Right lobe of liver (tissue), 6 donors: ENCODE measurements around the gene TSPAN10. TPM values are rescaled to one million over a fixed set of nuclear protein-coding genes. Genes with fewer than 3 reads are reported as not detected.

Source experiments
- ATAC-seq, 4 donors: fragments of 200-7000 bp; cut with Tn5 transposase; one replicate each; pipeline ENCODE4 v1.9.1; 2020; ENCODE audit warnings: mild to moderate bottlenecking in 4 of 4, moderate library complexity in 4 of 4
- DNase-seq, 3 donors: peaks; one replicate each; pipeline ENCODE4 v3.0.0-alpha.2; 2020
- H3K27ac ChIP-seq, 3 donors: fragments of 200-600 bp; one replicate each; pipeline ENCODE4 v1.8.0; 2022
- H3K27me3 ChIP-seq, 2 donors: fragments of 200-600 bp; one replicate each; pipeline ENCODE4 v1.8.0; 2022
- H3K36me3 ChIP-seq, 4 donors: fragments of 200-600 bp; sonication (generic) in 1 of 4; one replicate each; pipeline versions ENCODE4 v1.5.1 to v1.8.0; 2017 to 2022; ENCODE audit warnings: control low read depth in 1 of 4
- H3K4me1 ChIP-seq, 4 donors: fragments of 200-600 bp; sonication (generic) in 1 of 4; one replicate each; pipeline versions ENCODE4 v1.5.1 to v1.8.0; 2017 to 2022; ENCODE audit warnings: control low read depth in 1 of 4
- H3K4me3 ChIP-seq, 3 donors: fragments of 200-600 bp; one replicate each; pipeline ENCODE4 v1.8.0; 2022
- H3K9me3 ChIP-seq, 4 donors: fragments of 200-600 bp; sonication (generic) in 1 of 4; one replicate each; pipeline versions ENCODE4 v1.5.1 to v1.8.0; 2017 to 2022; ENCODE audit warnings: control low read depth in 1 of 4
- POLR2A ChIP-seq: fragments of 450-650 bp; IDR thresholded peaks from one replicate; pipeline ENCODE4 v1.6.1; 2017; ENCODE audit warnings: antibody characterized with exemption, mild to moderate bottlenecking
- WGBS: methylation state at CpG from one replicate; pipeline ENCODE4 v1.1.6; 2018; ENCODE audit warnings: low coverage, low lambda C conversion rate; ENCODE audit not compliant: insufficient coverage; ENCODE audit errors: missing lambda C conversion rate; 5-methylcytosine and 5-hydroxymethylcytosine counted together
- intact Hi-C, 2 donors: fragments of 100-400 bp; cut with DNase I; formaldehyde crosslinking; loops; one replicate each; pipeline versions ENCODE4 v1.11.2 to v1.14.1; 2022
- long read RNA-seq: library from polyadenylated mRNA; unstranded; transcript quantifications from one replicate; pipeline ENCODE4 v2.0.0, GENCODE V29; 2019
- total RNA-seq, 6 experiments: library from RNA; depleted of rRNA in 2 of 6; stranded (reverse); fragments of >200 nt in 2 of 6; fragmentation: NEBNext Ultra II Directional in 3 of 6; extraction: Animal tissue kit (Norgen Biotek cat#: 25700) in 3 of 6; gene quantifications; one replicate each; pipeline versions ENCODE4 v1.1.0 to v1.2.4, GENCODE V29; 2016 to 2023
- TF ChIP-seq, protein P1 (sequence below), 4 donors: fragments of 200-600 bp in 3 of 4; fragments of 450-650 bp in 1 of 4; IDR thresholded peaks; one replicate each; pipeline versions ENCODE4 v1.5.1 to v1.8.0; 2016 to 2022; ENCODE audit warnings: antibody characterized with exemption in 4 of 4, mild to moderate bottlenecking in 2 of 4
- donor health status: DM: no; HTN: yes; CAD: no.
- donor health status: DM: no; HTN: no; CAD: no.
- donor health status: DM: no; HTN: no; CAD: no.
- donor health status: DM: no; HTN: yes; CAD: no.
- donor health status: DM: no; HTN: yes; CAD: no.

TSPAN10 gene
- total RNA-seq = 1 to 10 TPM in 1 of 6 experiments, under 1 TPM in 5; 0.18 to 1.2 (median 0.62) TPM
- long read RNA-seq = 0 reads

DNA sequence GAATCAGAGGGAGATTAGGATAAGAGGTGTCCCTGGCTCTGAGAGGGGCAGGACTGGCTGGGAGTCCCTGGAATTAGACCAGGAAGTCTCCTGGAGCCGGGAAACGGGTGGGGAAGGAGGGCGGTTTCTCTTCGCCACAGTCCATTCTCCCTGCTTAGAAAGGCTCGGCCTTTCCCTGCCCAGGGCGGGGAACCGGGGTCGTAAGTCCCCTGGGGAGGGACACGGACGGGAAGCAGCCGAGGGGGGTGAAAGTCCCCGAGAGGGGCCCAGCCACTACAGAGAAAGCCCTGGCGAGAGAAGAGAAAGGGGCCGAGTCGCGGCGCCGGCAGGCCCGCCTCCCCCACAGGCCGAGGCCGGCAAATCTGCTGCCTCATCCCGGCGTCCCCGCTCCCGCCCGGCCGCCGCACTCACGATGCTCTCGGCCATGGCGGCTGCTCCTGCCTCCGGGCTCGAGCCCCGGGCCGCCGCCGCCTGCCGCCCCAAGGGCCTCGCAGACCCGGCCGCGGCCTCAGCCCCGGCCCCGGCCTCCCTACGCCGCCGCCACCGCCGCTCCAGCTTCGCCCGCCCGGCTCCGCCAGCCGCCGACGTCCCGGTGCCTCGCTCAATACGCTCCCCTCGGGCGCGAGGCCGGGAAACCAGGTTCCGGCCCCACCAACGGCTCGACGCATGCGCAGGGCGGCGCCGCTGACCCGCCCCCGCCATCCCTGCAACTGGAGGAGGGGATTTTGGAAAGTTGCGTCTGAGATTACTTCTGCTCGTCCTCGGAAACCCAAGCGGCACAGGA lies at the start of gene TSPAN10, which contains the start of gene NPLOC4:
TSPAN10 (plus strand) TSS at position 692 of the 784 bp plus-strand sequence. CDS start 5,217 bp downstream, outside the sequence.
NPLOC4 (minus strand) TSS at position 608 of the 784 bp plus-strand sequence; CDS start at position 426, 182 bp downstream.
- intact Hi-C loops = no loop called here
- Histone ChIP-seq H3K9me3 (no peaks in the 10 kb centered on the region), H3K27ac (peak within 1 kb of the TSS; percentile 73 to 86 (median 81)), H3K4me3 (peak within 1 kb of the TSS; percentile 74 to 97 (median 95)), H3K36me3 (no peaks in the 10 kb centered on the region), H3K4me1 (peaks cover 0 to 32% (median 11%) of the 10 kb centered on the region in 4 donors), H3K27me3 (no peaks in the 10 kb centered on the region)
- peak; percentile 95 for TF ChIP-seq POLR2A
- TF ChIP-seq, protein P1, sequence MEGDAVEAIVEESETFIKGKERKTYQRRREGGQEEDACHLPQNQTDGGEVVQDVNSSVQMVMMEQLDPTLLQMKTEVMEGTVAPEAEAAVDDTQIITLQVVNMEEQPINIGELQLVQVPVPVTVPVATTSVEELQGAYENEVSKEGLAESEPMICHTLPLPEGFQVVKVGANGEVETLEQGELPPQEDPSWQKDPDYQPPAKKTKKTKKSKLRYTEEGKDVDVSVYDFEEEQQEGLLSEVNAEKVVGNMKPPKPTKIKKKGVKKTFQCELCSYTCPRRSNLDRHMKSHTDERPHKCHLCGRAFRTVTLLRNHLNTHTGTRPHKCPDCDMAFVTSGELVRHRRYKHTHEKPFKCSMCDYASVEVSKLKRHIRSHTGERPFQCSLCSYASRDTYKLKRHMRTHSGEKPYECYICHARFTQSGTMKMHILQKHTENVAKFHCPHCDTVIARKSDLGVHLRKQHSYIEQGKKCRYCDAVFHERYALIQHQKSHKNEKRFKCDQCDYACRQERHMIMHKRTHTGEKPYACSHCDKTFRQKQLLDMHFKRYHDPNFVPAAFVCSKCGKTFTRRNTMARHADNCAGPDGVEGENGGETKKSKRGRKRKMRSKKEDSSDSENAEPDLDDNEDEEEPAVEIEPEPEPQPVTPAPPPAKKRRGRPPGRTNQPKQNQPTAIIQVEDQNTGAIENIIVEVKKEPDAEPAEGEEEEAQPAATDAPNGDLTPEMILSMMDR (IDR thresholded peaks at IDR 0.05) = no peak
- peak; percentile 86 to 92 (median 89) for ATAC-seq
- DNase-seq = peak; percentile 86 to 89 (median 88)
- WGBS = under 1% methylated on average over 19 of the region's 77 CpGs

DNA sequence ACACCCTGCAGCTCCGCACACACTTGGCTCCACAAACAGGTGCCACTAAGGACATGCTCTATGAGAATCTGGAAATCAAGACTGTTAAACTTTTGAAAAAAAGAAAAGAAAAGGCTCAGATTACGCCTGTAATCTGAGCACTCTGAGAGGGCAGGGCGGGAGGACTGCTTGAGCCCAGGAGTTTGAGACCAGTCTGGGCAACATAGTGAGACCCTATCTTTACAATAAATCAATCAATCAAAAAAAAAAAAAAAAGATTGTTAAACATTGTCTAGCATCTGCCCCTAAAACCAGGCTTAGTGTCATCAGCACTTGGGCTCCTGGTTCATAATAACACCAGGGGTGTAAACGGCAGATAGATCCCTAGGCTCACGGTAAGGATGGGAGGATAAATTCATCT lies 47.4 kb upstream of the TSPAN10 start:
- no peak for TF ChIP-seq POLR2A
- TF ChIP-seq, protein P1 (IDR thresholded peaks at IDR 0.05) = no peak
- Histone ChIP-seq H3K9me3 (no peaks in the 10 kb centered on the region), H3K36me3 (peaks cover 8 to 90% (median 31%) of the 10 kb centered on the region in 4 donors), H3K4me3 (no peak overlapping the region), H3K4me1 (peaks cover 0 to 5% (median under 1%) of the 10 kb centered on the region in 4 donors), H3K27me3 (no peaks in the 10 kb centered on the region), H3K27ac (no peak overlapping the region)
- no peak for ATAC-seq
- no peak for DNase-seq
- 96% methylated on average over 3 of the region's 5 CpGs for WGBS
- intact Hi-C loops = loop anchor here in 1 of 2 donors (10.0 kb wide), 1 partner anchor 55 kb away; no protein-coding TSS in a partner anchor

DNA sequence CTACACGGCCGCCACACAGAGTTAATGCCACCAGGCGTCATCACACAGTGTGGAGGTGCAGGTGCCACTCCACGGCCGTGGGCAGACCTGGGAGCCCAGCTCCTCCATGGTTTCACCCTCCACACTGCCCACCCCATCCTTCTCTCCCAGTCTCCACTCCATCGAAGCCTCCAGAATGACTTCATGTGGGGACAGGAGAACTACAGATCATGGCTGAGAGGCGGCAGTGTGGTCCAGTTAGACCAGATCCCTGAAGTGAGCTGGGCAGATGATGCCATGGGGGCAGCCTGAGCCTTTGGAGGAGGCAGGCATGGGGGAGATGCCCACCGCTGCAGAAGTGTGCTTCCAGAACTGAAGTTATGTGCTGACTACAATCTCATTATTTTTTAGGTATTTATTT lies 46.9 kb upstream of the TSPAN10 start:
- intact Hi-C loops = loop anchor here in 1 of 2 donors (10.0 kb wide), 1 partner anchor 55 kb away; no protein-coding TSS in a partner anchor
- ATAC-seq = peak in 1 of 4 donors; percentile 29
- Histone ChIP-seq H3K4me1 (peaks cover 0 to 1% (median 0%) of the 10 kb centered on the region in 4 donors), H3K36me3 (peaks cover 9 to 95% (median 31%) of the 10 kb centered on the region in 4 donors), H3K27me3 (no peaks in the 10 kb centered on the region), H3K9me3 (no peaks in the 10 kb centered on the region), H3K4me3 (no peak overlapping the region), H3K27ac (no peak overlapping the region)
- 100% methylated on average over 2 of the region's 8 CpGs for WGBS
- TF ChIP-seq, protein P1 (IDR thresholded peaks at IDR 0.05) = no peak
- TF ChIP-seq POLR2A = no peak
- no peak for DNase-seq

DNA sequence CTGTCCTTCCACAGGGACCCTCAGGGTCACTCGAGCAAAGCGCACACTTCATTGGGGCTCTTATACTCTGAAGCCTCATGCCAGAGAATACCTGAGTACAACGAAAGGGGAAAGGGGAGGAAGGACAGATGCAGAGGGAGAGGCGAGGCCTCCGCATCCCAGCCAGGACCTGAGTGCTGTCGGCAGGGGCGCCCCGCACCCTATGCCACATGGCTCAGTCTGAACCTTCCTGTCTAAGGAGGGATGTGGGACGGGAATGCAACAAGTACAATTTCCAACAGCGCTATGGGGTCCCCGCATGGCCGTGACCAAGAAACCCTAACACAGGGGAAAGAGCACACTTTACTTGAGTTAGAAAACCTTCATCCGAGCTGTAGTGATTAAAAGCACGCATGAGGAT lies 45.0 kb upstream of the TSPAN10 start:
- no peaks in the 10 kb centered on the region for H3K4me1 ChIP-seq
- no peak overlapping the region for H3K4me3 ChIP-seq
- H3K9me3 ChIP-seq = no peaks in the 10 kb centered on the region
- DNase-seq = no peak
- H3K27ac ChIP-seq = no peak overlapping the region
- 83% methylated on average over 5 of the region's 14 CpGs for WGBS
- intact Hi-C loops = loop anchor here in 1 of 2 donors (10.0 kb wide), 1 partner anchor 57 kb away; no protein-coding TSS in a partner anchor
- H3K27me3 ChIP-seq = no peaks in the 10 kb centered on the region
- peaks cover 14 to 95% (median 37%) of the 10 kb centered on the region in 4 donors for H3K36me3 ChIP-seq
- ATAC-seq = no peak
- TF ChIP-seq POLR2A = no peak
- TF ChIP-seq, protein P1 (IDR thresholded peaks at IDR 0.05) = no peak
